IMR-90 (cell line): ENCODE measurements around the gene SGK2.

Experiments
- CTCF ChIP-seq: conservative IDR thresholded peaks from 2 replicates; pipeline ENCODE4 v1.5.1; 2012; ENCODE audit warnings: mild to moderate bottlenecking, low read depth, low read length, improper control_type of control experiment
- NFE2L2 ChIP-seq: fragments of 150-350 bp; IDR thresholded peaks from 2 replicates; pipeline ENCODE4 v1.6.1; 2016; ENCODE audit warnings: low read depth, mild to moderate bottlenecking, low read length

GRCh38 chr20:43584448-43585136, 25.8 kb downstream of the SGK2 start:
- TF ChIP-seq NFE2L2: no peak
- TF ChIP-seq CTCF: no peak
